IPS-NIHi7 (cell line): ENCODE measurements around the gene TRIM27.
"Not testable (repeated sequence)": the region's sequence is repeated elsewhere in the genome, so short reads cannot be mapped to it uniquely, and the experiment has no call there.

Experiments
- DNase-seq: peaks from one replicate; pipeline ENCODE4 v3.0.0; 2012; ENCODE audit warnings: mixed read lengths; ENCODE audit errors: extremely low spot score

Gene TRIM27

GRCh38 chr6:28941684-28942448, 18.1 kb upstream of the TRIM27 start:
- DNase-seq = peak; percentile 32

- peak; percentile 35 for DNase-seq
Observed at GRCh38 chr6:28940858-28941683, 17.3 kb upstream of the TRIM27 start.

- DNase-seq = peak; percentile 52
Observed at GRCh38 chr6:28940294-28940857, 16.6 kb upstream of the TRIM27 start.

DNA sequence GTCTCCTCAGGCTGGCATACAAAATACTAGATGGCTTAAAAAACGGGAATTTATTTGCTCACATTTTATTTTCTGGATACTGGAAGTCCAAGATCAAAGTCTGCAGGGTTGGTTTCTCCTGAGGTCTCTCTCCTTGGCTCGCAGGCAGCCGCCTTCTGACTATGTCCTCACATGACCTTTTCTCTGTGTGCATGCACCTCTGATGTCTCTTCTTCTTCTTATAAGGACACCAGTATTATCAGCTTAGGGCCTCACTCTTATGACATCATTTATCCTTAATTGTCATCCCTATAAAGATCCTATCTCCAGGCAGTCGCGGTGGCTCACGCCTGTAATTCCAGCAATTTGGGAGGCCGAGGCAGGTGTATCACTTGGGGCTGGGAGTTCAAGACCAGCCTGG, 9.3 kb upstream of the TRIM27 start:
- DNase-seq = no peak

- DNase-seq = no peak
Observed at GRCh38 chr6:28929887-28930620, 6.3 kb upstream of the TRIM27 start.

DNA sequence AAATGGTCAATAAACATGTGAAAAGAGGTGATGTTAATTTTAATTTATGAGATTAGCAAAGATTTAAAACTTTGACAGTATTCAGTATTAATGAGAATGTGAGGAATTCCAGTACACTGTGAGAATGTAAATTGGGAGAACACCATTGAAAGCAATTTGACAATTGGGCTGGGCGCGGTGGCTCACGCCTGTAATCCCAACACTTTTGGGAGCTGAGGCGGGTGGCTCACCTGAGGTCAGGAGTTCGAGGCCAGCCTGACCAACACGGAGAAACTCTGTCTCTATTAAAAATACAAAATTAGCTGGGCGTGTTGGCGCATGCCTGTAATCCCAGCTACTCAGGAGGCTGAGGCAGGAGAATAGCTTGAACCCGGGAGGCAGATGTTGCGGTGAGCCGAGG, 5.6 kb upstream of the TRIM27 start:
- not testable (repeated sequence) for DNase-seq

DNA sequence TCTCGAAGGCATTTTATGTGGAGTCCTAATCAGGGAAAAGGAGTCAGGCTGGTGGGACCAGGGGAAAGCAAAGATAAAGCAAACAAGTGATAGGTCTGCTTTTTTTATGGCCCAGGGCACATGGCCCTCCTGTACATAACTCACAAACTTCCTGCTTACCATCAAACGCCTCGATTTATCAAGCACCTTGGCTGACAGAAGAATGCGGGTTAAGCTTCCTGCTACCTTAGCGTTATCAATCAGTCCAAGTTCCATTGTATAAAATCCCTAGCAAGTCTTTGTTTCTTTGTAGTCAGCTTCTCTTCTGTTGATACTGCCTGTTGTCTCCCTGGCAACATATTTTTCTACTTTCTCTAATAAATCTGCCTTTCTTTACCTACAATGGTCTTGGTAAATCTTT, 4.1 kb upstream of the TRIM27 start:
- no peak for DNase-seq

DNA sequence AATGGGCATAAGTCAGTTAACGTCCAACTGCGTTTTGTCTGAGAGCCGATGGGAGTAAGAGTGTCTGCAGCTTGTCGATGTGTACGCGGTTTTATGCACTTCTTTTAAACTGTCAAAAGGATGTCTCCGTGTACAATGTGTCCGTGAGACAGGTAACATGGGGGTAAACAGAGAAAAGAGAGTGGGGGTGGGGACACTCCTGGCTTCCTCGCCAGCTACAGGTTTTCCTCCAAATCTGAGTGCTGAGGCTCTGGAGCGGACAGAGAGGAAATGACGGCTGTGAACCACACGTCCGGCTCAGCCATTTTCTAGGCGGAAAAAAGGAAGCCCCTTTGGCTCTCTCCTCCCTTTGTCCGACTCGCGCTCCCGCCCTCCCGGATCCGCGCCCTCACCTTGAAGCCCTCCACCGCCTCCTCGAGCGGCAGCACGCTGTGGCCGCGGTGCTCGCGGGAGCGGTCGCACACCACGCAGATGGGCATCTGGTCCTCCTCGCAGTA, 916 bp downstream of the TRIM27 start:
- peak; percentile 33 for DNase-seq

DNA sequence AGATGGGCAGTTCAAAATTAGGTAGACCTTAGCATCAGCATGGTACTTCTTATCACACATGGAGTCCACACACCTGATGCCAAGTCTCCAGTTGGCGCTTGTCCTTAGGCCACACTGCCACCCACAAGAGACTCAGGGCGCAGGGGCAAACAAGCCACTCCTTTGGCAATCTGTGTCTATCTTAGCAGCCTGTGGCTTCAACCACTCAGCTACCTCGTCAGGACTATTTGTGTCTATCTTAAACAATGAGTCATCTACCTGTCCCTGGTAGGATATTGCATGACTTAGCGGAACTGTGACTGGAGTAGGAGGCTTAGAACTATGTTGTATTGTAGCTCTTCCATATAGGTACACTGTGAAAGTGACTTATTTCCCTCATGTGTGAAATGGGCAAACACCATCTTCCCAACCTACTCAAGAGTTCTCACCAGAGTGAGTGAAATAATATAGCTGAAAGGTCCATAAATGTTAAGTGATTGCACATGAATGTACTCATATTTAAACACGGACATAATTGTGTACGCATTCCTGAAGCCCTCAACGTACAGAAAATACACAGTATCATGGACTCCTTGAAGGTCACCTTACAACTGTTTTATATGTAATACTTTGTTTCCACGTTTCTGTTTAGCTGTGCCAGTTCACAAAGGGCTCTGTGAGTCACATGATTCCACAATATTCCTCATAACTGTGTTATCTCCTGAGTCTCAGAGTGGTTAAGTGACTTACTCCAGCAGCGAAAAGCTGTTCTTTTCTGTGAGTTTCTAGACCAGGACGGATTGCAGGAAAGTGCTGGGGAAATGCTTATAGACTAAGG, 1.6 kb downstream of the TRIM27 start:
- no peak for DNase-seq

DNA sequence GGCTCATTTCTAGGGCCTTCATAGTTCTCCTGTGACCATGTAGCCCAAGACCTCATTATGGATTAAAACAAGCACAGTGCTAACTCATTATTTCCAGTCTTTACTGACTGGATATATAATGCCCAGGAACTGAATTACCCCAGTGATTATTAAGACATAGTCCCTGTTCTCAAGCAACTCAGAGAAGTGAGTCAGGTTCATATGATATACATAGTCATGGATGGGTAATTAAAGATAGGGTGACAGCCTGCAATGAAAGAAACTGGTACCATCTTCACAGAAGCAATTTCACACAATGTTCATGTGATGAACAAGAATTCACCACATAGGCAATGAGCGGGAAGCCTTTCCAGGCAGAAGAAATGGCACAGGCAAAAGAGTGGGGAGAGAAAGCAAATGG, 3.5 kb downstream of the TRIM27 start:
- no peak for DNase-seq

DNA sequence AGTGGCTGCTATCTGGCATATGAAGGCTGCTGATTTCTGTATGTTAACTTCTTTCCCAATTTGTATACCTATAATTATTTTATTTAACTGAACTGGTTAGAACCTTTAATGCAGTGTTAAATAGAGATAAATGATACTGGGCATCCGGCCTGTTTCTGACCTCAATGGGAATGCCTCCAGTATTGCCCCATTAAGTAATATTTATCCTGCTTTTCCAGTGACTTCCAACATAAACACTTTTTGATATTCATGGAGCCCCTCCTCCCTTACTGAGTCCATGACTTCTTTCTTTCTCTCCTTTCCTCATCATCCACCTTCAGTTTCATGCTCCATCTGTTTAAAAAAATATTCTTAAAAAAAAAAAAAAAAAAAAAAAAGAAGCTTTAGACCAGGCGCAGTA, 8.8 kb downstream of the TRIM27 start:
- no peak for DNase-seq

- DNase-seq = no peak
Observed at GRCh38 chr6:28910901-28911690, 12.7 kb downstream of the TRIM27 start.

- no peak for DNase-seq
Observed at GRCh38 chr6:28907394-28907793, 16.4 kb downstream of the TRIM27 start.

DNA sequence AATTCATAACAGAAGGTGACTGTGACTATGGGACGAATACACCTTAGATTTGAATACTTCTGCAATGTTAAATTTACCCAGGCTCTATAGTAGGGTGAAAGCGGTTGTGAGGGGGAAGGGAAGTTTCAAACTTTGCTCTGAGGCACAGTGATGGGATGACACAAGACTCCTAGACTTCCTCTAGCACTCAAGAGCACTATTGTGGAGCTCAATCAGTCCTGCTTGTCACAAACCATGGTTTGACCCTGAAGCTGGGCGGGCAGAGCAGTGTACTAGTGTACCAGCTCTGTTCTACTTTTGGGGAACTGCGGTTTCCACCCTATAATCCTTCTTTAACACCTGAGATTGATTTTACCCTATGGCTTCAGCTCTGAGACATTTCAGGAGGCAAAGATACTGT, 17.1 kb downstream of the TRIM27 start:
- DNase-seq = no peak

- DNase-seq = no peak
Observed at GRCh38 chr6:28903686-28904085, 20.1 kb downstream of the TRIM27 start.

DNA sequence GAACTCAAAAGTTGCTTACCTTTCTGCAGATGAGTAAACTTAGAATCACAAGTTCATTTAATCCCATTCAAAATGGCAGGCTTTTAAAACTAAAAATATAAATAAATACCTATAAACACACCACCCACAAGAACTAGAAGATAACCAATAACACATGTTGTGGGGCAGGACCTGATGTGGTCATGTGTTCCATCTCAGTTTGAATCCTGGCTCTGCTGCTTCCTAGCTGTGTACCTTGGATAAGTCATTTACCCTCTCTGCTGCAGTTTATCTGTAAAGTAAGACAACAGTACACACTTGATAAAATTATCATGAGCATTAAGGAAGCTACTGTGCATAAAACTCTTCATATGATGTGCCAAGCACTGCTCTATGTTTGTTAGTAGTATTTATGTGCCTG, 22.0 kb downstream of the TRIM27 start:
- no peak for DNase-seq

GRCh38 chr6:28900577-28901256, 23.1 kb downstream of the TRIM27 start:
- DNase-seq = no peak

DNA sequence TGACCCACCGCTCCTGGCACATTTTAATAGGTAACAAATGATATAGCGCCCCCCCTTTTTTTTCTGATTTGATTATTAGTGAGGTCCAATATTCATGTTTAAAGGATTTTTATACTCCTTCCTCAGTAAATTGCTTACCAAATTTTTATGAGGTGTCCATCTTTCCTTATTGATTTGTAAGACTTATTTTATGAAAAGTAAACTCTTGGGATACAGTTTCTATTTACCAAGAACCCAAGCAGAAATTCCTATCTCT, 25.1 kb downstream of the TRIM27 start:
- no peak for DNase-seq

DNA sequence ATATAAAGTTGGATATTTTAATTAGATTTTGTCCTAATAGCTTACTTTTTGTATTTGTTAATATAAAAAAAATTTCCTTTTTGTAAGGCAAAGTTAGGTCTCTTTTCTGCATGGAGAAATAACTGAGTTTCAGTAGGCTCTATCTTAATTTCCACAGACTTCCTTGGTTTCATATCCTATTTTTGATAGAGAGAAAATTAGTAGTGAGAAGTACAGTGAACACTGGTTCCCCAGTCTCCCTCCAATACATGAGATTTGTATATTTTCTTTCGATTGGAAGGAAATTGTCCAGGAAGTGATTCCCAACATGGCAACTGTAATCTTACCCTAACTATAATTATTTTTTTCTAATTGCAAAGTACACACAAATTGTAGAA, 26.4 kb downstream of the TRIM27 start:
- DNase-seq = no peak
